ENCODE measurements around the gene GPR151. TPM values are rescaled to one million over a fixed set of nuclear protein-coding genes. Genes with fewer than 3 reads are reported as not detected.

Gene GPR151
- total and polyA plus RNA-seq, 4 donors = not detected

DNA sequence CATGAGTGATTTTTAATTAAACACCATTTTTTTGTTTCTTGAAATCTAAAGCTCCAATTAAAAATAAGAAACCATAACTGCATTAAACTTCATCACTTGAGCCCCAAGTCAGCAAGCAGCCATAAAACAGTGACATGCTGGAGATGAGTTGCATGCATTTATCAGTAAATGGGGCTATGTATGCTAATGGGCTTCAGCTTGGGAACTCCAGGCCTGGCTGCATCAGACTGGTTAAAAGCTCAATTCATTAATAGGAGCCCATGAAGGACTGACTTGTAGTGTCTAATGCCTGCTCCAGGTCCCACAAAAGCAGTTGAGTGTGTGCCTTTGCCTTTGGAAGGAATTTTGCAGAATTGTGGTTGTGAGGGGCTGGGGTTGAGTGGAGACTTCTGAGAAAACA, 33.6 kb upstream of the GPR151 start:
- H3K27ac ChIP-seq (ENCODE audit: low read depth in 1 of 2, low read length in 2 of 2) = no peak overlapping the region
- no peak overlapping the region for H3K9ac ChIP-seq (ENCODE audit: low read depth in 1 of 2, low read length in 2 of 2)
- no peaks in the 10 kb centered on the region for H3K36me3 ChIP-seq (ENCODE audit: control insufficient read depth in 4 of 4, insufficient read depth in 3 of 4, low read depth in 1 of 4, low read length in 3 of 4)
- no peak for DNase-seq (ENCODE audit: low spot score)
- H3K4me3 ChIP-seq (ENCODE audit: low read depth in 1 of 3, low read length in 3 of 3) = no peak overlapping the region
- H3K27me3 ChIP-seq (ENCODE audit: control insufficient read depth in 4 of 4, insufficient read depth in 4 of 4, low read length in 3 of 4) = peaks cover 0 to 3% (median 0%) of the 10 kb centered on the region in 4 donors
- TF ChIP-seq RXRA (IDR thresholded peaks at IDR 0.05) = no peak
- TF ChIP-seq HNF4A (conservative IDR thresholded peaks at IDR 0.05) = no peak
- TF ChIP-seq, protein P1, sequence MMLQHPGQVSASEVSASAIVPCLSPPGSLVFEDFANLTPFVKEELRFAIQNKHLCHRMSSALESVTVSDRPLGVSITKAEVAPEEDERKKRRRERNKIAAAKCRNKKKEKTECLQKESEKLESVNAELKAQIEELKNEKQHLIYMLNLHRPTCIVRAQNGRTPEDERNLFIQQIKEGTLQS (IDR thresholded peaks at IDR 0.05) = no peak
- no peaks in the 10 kb centered on the region for H3K9me3 ChIP-seq (ENCODE audit: control insufficient read depth in 4 of 4, low read length in 3 of 4)
- H3K4me1 ChIP-seq (ENCODE audit: control insufficient read depth in 4 of 4, insufficient read depth in 4 of 4, low read length in 3 of 4) = no peaks in the 10 kb centered on the region

DNA sequence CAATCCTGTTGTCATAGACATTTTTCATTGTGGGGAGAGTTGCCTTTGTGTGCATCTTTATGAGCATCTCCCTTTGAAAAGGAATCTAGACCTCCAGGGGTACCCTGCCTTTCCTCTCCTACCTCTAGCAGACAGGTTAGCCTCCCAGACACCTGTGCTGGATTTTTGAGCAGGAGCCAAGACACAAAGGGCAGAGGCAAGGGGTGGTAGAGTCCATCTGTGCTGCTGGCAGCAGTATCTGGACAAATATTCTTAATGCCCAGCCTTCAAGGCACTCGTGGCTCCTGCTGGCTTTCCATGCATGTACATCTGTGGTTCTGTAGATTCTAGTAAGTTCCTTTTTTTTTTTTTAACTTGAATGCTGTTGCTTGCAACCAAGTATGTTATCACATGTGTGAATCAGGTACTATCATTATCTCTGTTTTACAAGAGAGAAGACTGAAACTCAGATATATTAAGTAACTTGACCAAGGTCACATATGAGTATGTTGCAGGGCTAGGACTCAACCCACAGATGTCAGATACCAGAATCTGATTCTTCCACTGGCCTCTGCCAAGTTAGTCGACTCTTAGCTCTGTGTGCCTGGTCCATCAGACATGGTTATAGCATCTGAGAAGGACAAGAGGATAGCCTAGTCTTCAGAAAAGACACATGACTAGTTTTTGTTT, 32.9 kb upstream of the GPR151 start:
- no peak overlapping the region for H3K4me3 ChIP-seq (ENCODE audit: low read depth in 1 of 3, low read length in 3 of 3)
- TF ChIP-seq SP1 (IDR thresholded peaks at IDR 0.05) (no peak), JUND (IDR thresholded peaks at IDR 0.05) (no peak), HNF4G (IDR thresholded peaks at IDR 0.05) (no peak), FOXA1 (IDR thresholded peaks at IDR 0.05) (no peak), YY1 (IDR thresholded peaks at IDR 0.05) (no peak), TAF1 (conservative IDR thresholded peaks at IDR 0.05) (no peak), FOXA2 (IDR thresholded peaks at IDR 0.05) (no peak), RAD21 (IDR thresholded peaks at IDR 0.05) (no peak)
- TF ChIP-seq, protein P2, sequence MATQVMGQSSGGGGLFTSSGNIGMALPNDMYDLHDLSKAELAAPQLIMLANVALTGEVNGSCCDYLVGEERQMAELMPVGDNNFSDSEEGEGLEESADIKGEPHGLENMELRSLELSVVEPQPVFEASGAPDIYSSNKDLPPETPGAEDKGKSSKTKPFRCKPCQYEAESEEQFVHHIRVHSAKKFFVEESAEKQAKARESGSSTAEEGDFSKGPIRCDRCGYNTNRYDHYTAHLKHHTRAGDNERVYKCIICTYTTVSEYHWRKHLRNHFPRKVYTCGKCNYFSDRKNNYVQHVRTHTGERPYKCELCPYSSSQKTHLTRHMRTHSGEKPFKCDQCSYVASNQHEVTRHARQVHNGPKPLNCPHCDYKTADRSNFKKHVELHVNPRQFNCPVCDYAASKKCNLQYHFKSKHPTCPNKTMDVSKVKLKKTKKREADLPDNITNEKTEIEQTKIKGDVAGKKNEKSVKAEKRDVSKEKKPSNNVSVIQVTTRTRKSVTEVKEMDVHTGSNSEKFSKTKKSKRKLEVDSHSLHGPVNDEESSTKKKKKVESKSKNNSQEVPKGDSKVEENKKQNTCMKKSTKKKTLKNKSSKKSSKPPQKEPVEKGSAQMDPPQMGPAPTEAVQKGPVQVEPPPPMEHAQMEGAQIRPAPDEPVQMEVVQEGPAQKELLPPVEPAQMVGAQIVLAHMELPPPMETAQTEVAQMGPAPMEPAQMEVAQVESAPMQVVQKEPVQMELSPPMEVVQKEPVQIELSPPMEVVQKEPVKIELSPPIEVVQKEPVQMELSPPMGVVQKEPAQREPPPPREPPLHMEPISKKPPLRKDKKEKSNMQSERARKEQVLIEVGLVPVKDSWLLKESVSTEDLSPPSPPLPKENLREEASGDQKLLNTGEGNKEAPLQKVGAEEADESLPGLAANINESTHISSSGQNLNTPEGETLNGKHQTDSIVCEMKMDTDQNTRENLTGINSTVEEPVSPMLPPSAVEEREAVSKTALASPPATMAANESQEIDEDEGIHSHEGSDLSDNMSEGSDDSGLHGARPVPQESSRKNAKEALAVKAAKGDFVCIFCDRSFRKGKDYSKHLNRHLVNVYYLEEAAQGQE (IDR thresholded peaks at IDR 0.05) = no peak
- no peak overlapping the region for H3K9ac ChIP-seq (ENCODE audit: low read depth in 1 of 2, low read length in 2 of 2)
- no peak for DNase-seq (ENCODE audit: low spot score)
- WGBS = 38% methylated on average over 2 of the region's 2 CpGs
- peaks cover 0 to 3% (median 0%) of the 10 kb centered on the region in 4 donors for H3K27me3 ChIP-seq (ENCODE audit: control insufficient read depth in 4 of 4, insufficient read depth in 4 of 4, low read length in 3 of 4)
- no peaks in the 10 kb centered on the region for H3K9me3 ChIP-seq (ENCODE audit: control insufficient read depth in 4 of 4, low read length in 3 of 4)
- H3K4me1 ChIP-seq (ENCODE audit: control insufficient read depth in 4 of 4, insufficient read depth in 4 of 4, low read length in 3 of 4) = no peaks in the 10 kb centered on the region
- no peak overlapping the region for H3K27ac ChIP-seq (ENCODE audit: low read depth in 1 of 2, low read length in 2 of 2)
- no peaks in the 10 kb centered on the region for H3K36me3 ChIP-seq (ENCODE audit: control insufficient read depth in 4 of 4, insufficient read depth in 3 of 4, low read depth in 1 of 4, low read length in 3 of 4)

DNA sequence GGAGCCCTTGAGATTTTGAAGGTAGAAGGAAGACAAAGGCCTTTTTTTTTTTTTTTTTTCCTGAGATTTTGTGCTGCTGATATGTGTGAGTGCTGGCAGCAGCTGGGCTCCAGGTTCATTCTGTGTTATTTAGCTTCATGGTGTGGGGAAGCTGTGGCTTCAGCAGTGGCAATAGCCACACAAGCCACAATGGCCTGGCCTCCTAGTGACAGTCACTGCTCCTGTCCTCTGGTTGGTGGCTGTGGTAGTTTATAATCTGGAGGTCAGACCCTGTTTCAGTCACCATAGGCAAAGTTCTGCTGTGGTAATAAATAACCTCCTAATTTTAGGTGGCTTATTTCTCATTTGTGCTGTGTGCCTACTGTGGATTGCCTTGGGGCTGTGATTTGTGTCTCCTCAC, 28.2 kb upstream of the GPR151 start:
- no peaks in the 10 kb centered on the region for H3K36me3 ChIP-seq (ENCODE audit: control insufficient read depth in 4 of 4, insufficient read depth in 3 of 4, low read depth in 1 of 4, low read length in 3 of 4)
- H3K9ac ChIP-seq (ENCODE audit: low read depth in 1 of 2, low read length in 2 of 2) = no peak overlapping the region
- no peak for DNase-seq (ENCODE audit: low spot score)
- H3K4me3 ChIP-seq (ENCODE audit: low read depth in 1 of 3, low read length in 3 of 3) = no peak overlapping the region
- no peaks in the 10 kb centered on the region for H3K9me3 ChIP-seq (ENCODE audit: control insufficient read depth in 4 of 4, low read length in 3 of 4)
- no peaks in the 10 kb centered on the region for H3K27me3 ChIP-seq (ENCODE audit: control insufficient read depth in 4 of 4, insufficient read depth in 4 of 4, low read length in 3 of 4)
- no peak overlapping the region for H3K27ac ChIP-seq (ENCODE audit: low read depth in 1 of 2, low read length in 2 of 2)
- H3K4me1 ChIP-seq (ENCODE audit: control insufficient read depth in 4 of 4, insufficient read depth in 4 of 4, low read length in 3 of 4) = peaks cover 0 to 2% (median 0%) of the 10 kb centered on the region in 4 donors
- TF ChIP-seq, protein P3, sequence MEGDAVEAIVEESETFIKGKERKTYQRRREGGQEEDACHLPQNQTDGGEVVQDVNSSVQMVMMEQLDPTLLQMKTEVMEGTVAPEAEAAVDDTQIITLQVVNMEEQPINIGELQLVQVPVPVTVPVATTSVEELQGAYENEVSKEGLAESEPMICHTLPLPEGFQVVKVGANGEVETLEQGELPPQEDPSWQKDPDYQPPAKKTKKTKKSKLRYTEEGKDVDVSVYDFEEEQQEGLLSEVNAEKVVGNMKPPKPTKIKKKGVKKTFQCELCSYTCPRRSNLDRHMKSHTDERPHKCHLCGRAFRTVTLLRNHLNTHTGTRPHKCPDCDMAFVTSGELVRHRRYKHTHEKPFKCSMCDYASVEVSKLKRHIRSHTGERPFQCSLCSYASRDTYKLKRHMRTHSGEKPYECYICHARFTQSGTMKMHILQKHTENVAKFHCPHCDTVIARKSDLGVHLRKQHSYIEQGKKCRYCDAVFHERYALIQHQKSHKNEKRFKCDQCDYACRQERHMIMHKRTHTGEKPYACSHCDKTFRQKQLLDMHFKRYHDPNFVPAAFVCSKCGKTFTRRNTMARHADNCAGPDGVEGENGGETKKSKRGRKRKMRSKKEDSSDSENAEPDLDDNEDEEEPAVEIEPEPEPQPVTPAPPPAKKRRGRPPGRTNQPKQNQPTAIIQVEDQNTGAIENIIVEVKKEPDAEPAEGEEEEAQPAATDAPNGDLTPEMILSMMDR (IDR thresholded peaks at IDR 0.05; ENCODE audit: low read depth, low read length, missing input control) = no peak
- TF ChIP-seq, protein P4, sequence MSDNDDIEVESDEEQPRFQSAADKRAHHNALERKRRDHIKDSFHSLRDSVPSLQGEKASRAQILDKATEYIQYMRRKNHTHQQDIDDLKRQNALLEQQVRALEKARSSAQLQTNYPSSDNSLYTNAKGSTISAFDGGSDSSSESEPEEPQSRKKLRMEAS (IDR thresholded peaks at IDR 0.05) = no peak
- TF ChIP-seq NR2F2 (IDR thresholded peaks at IDR 0.05) (no peak), TAF1 (conservative IDR thresholded peaks at IDR 0.05) (no peak), JUND (IDR thresholded peaks at IDR 0.05) (no peak), HNF4A (conservative IDR thresholded peaks at IDR 0.05) (no peak), EGR1 (IDR thresholded peaks at IDR 0.05; ENCODE audit: low read depth in 2 of 2) (no peak), SP1 (IDR thresholded peaks at IDR 0.05) (no peak), FOXA1 (IDR thresholded peaks at IDR 0.05) (no peak), FOXA2 (IDR thresholded peaks at IDR 0.05) (no peak), RAD21 (IDR thresholded peaks at IDR 0.05) (no peak), RXRA (IDR thresholded peaks at IDR 0.05) (no peak), HNF4G (IDR thresholded peaks at IDR 0.05) (no peak)
- TF ChIP-seq, protein P2 (IDR thresholded peaks at IDR 0.05) = no peak

Measured in liver (tissue), 9 donors.